ENCODE data around the gene ATE1. TPM values are rescaled to one million over a fixed set of nuclear protein-coding genes. Genes with fewer than 3 reads are reported as not detected.
A peak's percentile ranks its signal among the peaks of the same experiment; 100 is the strongest.

Gene ATE1
- total and polyA plus RNA-seq, 12 donors: 4.5 to 57.7 (median 42.5) TPM

GRCh38 chr10:121772884-121773283 is 154.9 kb downstream of the ATE1 start:
- H3K9me3 ChIP-seq: peaks cover 0 to 5% (median 0%) of the 10 kb centered on the region in 11 donors
- peaks cover 0 to 15% (median 5%) of the 10 kb centered on the region in 9 donors for H3K4me1 ChIP-seq
- TF ChIP-seq CTCF (IDR thresholded peaks at IDR 0.05): no peak
- H3K36me3 ChIP-seq: peaks cover 0 to 14% (median 0%) of the 10 kb centered on the region in 9 donors
- ATAC-seq (peak in 1 of 8 donors; percentile 14), DNase-seq (no peak)
- WGBS, 2 donors: 78 to 79% methylated on average over 2 of the region's 2 CpGs
- no peak overlapping the region for H3K4me3 ChIP-seq
- H3K27me3 ChIP-seq: no peaks in the 10 kb centered on the region
- intact Hi-C loops (cut with DNase I): no loop called here
- peak overlapping the region in 3 of 10 donors; percentile 7 to 66 (median 13) for H3K27ac ChIP-seq

- WGBS, 2 donors: 71 to 76% methylated on average over 6 of the region's 6 CpGs
- TF ChIP-seq CTCF (IDR thresholded peaks at IDR 0.05): no peak
- Histone ChIP-seq H3K4me1 (peaks cover 0 to 15% (median 5%) of the 10 kb centered on the region in 9 donors), H3K27me3 (no peaks in the 10 kb centered on the region), H3K36me3 (peaks cover 0 to 9% (median 0%) of the 10 kb centered on the region in 9 donors), H3K9me3 (peaks cover 0 to 10% (median 0%) of the 10 kb centered on the region in 11 donors), H3K27ac (peak overlapping the region in 5 of 10 donors; percentile 4 to 66 (median 18)), H3K4me3 (no peak overlapping the region)
- intact Hi-C loops (cut with DNase I): no loop called here
- ATAC-seq (peak in 5 of 8 donors; percentile 54 to 83 (median 82)), DNase-seq (no peak)
Measured at GRCh38 chr10:121772406-121772805, 155.4 kb downstream of the ATE1 start.

GRCh38 chr10:121771966-121772365 is 155.9 kb downstream of the ATE1 start:
- Histone ChIP-seq H3K36me3 (peaks cover 0 to 4% (median 0%) of the 10 kb centered on the region in 9 donors), H3K4me1 (peaks cover 0 to 15% (median 5%) of the 10 kb centered on the region in 9 donors), H3K9me3 (peaks cover 0 to 14% (median 0%) of the 10 kb centered on the region in 11 donors), H3K27me3 (no peaks in the 10 kb centered on the region), H3K4me3 (no peak overlapping the region), H3K27ac (peak overlapping the region in 5 of 10 donors; percentile 4 to 66 (median 18))
- WGBS, 2 donors: 61 to 62% methylated on average over 5 of the region's 5 CpGs
- ATAC-seq (peak in 4 of 8 donors; percentile 37 to 65 (median 48)), DNase-seq (no peak)
- intact Hi-C loops (cut with DNase I): no loop called here
- no peak for TF ChIP-seq CTCF (IDR thresholded peaks at IDR 0.05)

GRCh38 chr10:121766426-121766825 is 161.4 kb downstream of the ATE1 start:
- no peak for TF ChIP-seq CTCF (IDR thresholded peaks at IDR 0.05)
- intact Hi-C loops (cut with DNase I): no loop called here
- Histone ChIP-seq H3K27me3 (no peaks in the 10 kb centered on the region), H3K9me3 (peaks cover 0 to 17% (median 0%) of the 10 kb centered on the region in 11 donors), H3K36me3 (peaks cover 0 to 12% (median 0%) of the 10 kb centered on the region in 9 donors), H3K4me3 (no peak overlapping the region), H3K27ac (no peak overlapping the region), H3K4me1 (peaks cover 0 to 2% (median 0%) of the 10 kb centered on the region in 9 donors)
- 73 to 74% methylated on average over 4 of the region's 4 CpGs for WGBS, 2 donors
- ATAC-seq (no peak), DNase-seq (no peak)

All from heart right ventricle (tissue), 16 donors.